A549 (cell line): Measurements from ENCODE around the gene PIGX. TPM values are rescaled to one million over a fixed set of nuclear protein-coding genes. Genes with fewer than 3 reads are reported as not detected.

Source experiments
- ATAC-seq, 2 experiments: fragments of 200-7000 bp in 1 of 2; fragments of >200 bp in 1 of 2; cut with Nextera tagmentation in 1 of 2; cut with Tn5 transposase in 1 of 2; 3 replicates each; pipeline versions ENCODE4 v1.8.0 to v1.9.1; 2018 to 2020; ENCODE audit warnings: mild to moderate bottlenecking in 1 of 2, moderate library complexity in 1 of 2
- CTCF ChIA-PET: fragments of 300-600 bp; sonication (Branson Sonifier 250); formaldehyde crosslinking; extraction: SDS; loops from one replicate; lab custom pipeline; 2021; ENCODE audit warnings: antibody characterized with exemption, inconsistent platforms; lab: Yijun Ruan, JAX
- POLR2A ChIA-PET: fragments of 350-600 bp; formaldehyde crosslinking; extraction: SDS; loops from one replicate; lab custom pipeline; 2021; ENCODE audit warnings: antibody characterized with exemption, inconsistent platforms; lab: Yijun Ruan, JAX
- DNase-seq, 2 experiments: peaks; one replicate each; pipeline versions ENCODE4 v3.0.0 to v3.0.0-alpha.2; 2011 to 2016; ENCODE audit warnings: low read depth in 1 of 2, low spot score in 1 of 2
- FAIRE-seq: peaks from 2 replicates; lab custom pipeline; 2011; peaks lifted over from hg19 to GRCh38; lab: Jason Lieb, UNC
- H3K27ac ChIP-seq, 2 experiments: fragments of >200 bp; sonication (Bioruptor Twin); formaldehyde crosslinking; 3 replicates each; pipeline ENCODE4 v1.5.1; 2016 to 2017
- H3K4me1 ChIP-seq: fragments of >200 bp; sonication (Bioruptor Twin); formaldehyde crosslinking; 3 replicates; pipeline ENCODE4 v1.6.1; 2016
- H3K4me2 ChIP-seq: fragments of >200 bp; sonication (Bioruptor Twin); formaldehyde crosslinking; 3 replicates; pipeline ENCODE4 v1.6.1; 2016
- H3K4me3 ChIP-seq: fragments of >200 bp; sonication (Bioruptor Twin); formaldehyde crosslinking; 3 replicates; pipeline ENCODE4 v1.5.1; 2016
- H3K9me3 ChIP-seq: fragments of >200 bp; sonication (Bioruptor Twin); formaldehyde crosslinking; 3 replicates; pipeline ENCODE4 v1.6.1; 2016
- ATOH8 ChIP-seq: fragments of 250-450 bp; sonication (Bioruptor Pico); IDR thresholded peaks from 2 replicates; pipeline ENCODE4 v1.5.0; 2020; ENCODE audit warnings: low read depth, mild to moderate bottlenecking, moderate library complexity
- BHLHE40 ChIP-seq: IDR thresholded peaks from 2 replicates; pipeline ENCODE4 v1.6.1; 2012; ENCODE audit warnings: low read depth, low read length, inconsistent platforms
- CBX2 ChIP-seq: fragments of 200-600 bp; sonication (generic); IDR thresholded peaks from 2 replicates; pipeline ENCODE4 v1.6.1; 2016; ENCODE audit warnings: low read depth, mild to moderate bottlenecking, borderline replicate concordance
- CBX8 ChIP-seq: fragments of 200-600 bp; sonication (generic); IDR thresholded peaks from 2 replicates; pipeline ENCODE4 v1.6.1; 2016
- CHD2 ChIP-seq: fragments of 150-350 bp; IDR thresholded peaks from 2 replicates; pipeline ENCODE4 v1.6.1; 2014; ENCODE audit warnings: low read length; ENCODE audit not compliant: partially characterized antibody
- EHF ChIP-seq: fragments of 250-450 bp; sonication (Bioruptor Pico); IDR thresholded peaks from 2 replicates; pipeline ENCODE4 v1.5.0; 2020; ENCODE audit warnings: mild to moderate bottlenecking
- EHMT2 ChIP-seq: fragments of 200-600 bp; sonication (generic); IDR thresholded peaks from 2 replicates; pipeline ENCODE4 v1.6.1; 2016; ENCODE audit warnings: antibody characterized with exemption, low read depth, mild to moderate bottlenecking, moderate library complexity
- ESRRA ChIP-seq: fragments of 150-350 bp; IDR thresholded peaks from 2 replicates; pipeline ENCODE4 v1.6.1; 2014; ENCODE audit warnings: mild to moderate bottlenecking, low read length, borderline replicate concordance
- FOSB ChIP-seq: fragments of 250-450 bp; sonication (Bioruptor Pico); IDR thresholded peaks from 2 replicates; pipeline ENCODE4 v1.5.0; 2020; ENCODE audit warnings: mild to moderate bottlenecking, moderate library complexity
- HMGXB4 ChIP-seq: fragments of 250-450 bp; sonication (Bioruptor Pico); IDR thresholded peaks from 2 replicates; pipeline ENCODE4 v1.5.0; 2021; ENCODE audit warnings: mild to moderate bottlenecking, moderate library complexity, borderline replicate concordance
- HOXA7 ChIP-seq: fragments of 250-450 bp; sonication (Bioruptor Pico); IDR thresholded peaks from 2 replicates; pipeline ENCODE4 v1.5.0; 2020; ENCODE audit warnings: mild to moderate bottlenecking, moderate library complexity
- JUN ChIP-seq, 2 experiments: fragments of >200 bp; sonication (Bioruptor Twin); formaldehyde crosslinking; IDR thresholded peaks; 2 replicates in 1 of 2; 3 replicates in 1 of 2; pipeline ENCODE4 v1.6.1; 2016 to 2017
- JUNB ChIP-seq: fragments of >200 bp; sonication (Bioruptor Twin); formaldehyde crosslinking; IDR thresholded peaks from 2 replicates; pipeline ENCODE4 v1.6.1; 2016
- MAFK ChIP-seq: fragments of 450-650 bp; IDR thresholded peaks from 2 replicates; pipeline ENCODE4 v1.6.1; 2014; ENCODE audit not compliant: partially characterized antibody
- NFE2L2 ChIP-seq: fragments of 150-350 bp; conservative IDR thresholded peaks from 2 replicates; pipeline ENCODE4 v1.6.1; 2014; ENCODE audit warnings: low read length
- PBX3 ChIP-seq: IDR thresholded peaks from 2 replicates; pipeline ENCODE4 v1.6.1; 2012
- PHF8 ChIP-seq: fragments of 200-600 bp; sonication (generic); IDR thresholded peaks from 2 replicates; pipeline ENCODE4 v1.6.1; 2016; ENCODE audit warnings: low read depth, mild to moderate bottlenecking, antibody characterized with exemption, moderate library complexity, borderline replicate concordance
- POLR2A ChIP-seq: IDR thresholded peaks from 2 replicates; pipeline ENCODE4 v1.6.1; 2012; ENCODE audit warnings: mild to moderate bottlenecking, low read length
- RAD21 ChIP-seq, 2 experiments: fragments of >200 bp in 1 of 2; sonication (Bioruptor Twin) in 1 of 2; formaldehyde crosslinking in 1 of 2; IDR thresholded peaks in 1 of 2; conservative IDR thresholded peaks in 1 of 2; 2 replicates in 1 of 2; 3 replicates in 1 of 2; pipeline ENCODE4 v1.6.1; 2012 to 2018; ENCODE audit warnings: inconsistent platforms in 1 of 2
- RARB ChIP-seq: fragments of 250-450 bp; sonication (Bioruptor Pico); IDR thresholded peaks from 2 replicates; pipeline ENCODE4 v1.8.0; 2021; ENCODE audit warnings: mild to moderate bottlenecking, moderate library complexity
- REST ChIP-seq: fragments of 200-600 bp; sonication (generic); IDR thresholded peaks from 2 replicates; pipeline ENCODE4 v1.6.1; 2016; ENCODE audit warnings: antibody characterized with exemption, mild to moderate bottlenecking, moderate library complexity
- RFX5 ChIP-seq: fragments of 450-650 bp; IDR thresholded peaks from 2 replicates; pipeline ENCODE4 v1.7.1; 2014; ENCODE audit warnings: antibody characterized with exemption, mild to moderate bottlenecking, moderate library complexity
- SMC3 ChIP-seq: fragments of >200 bp; sonication (Bioruptor Twin); formaldehyde crosslinking; IDR thresholded peaks from 3 replicates; pipeline ENCODE4 v1.6.1; 2018; ENCODE audit warnings: inconsistent platforms
- ZFP36 ChIP-seq: fragments of 450-650 bp; IDR thresholded peaks from 2 replicates; pipeline ENCODE4 v1.6.1; 2014; ENCODE audit warnings: borderline replicate concordance; ENCODE audit not compliant: partially characterized antibody
- ZNF302 ChIP-seq: fragments of 250-450 bp; sonication (Bioruptor Pico); IDR thresholded peaks from 2 replicates; pipeline ENCODE4 v1.9.0; 2021; ENCODE audit warnings: inconsistent platforms, mild to moderate bottlenecking, moderate library complexity
- WGBS: methylation state at CpG from one replicate; pipeline ENCODE4 v1.1.6; 2017; ENCODE audit errors: missing lambda C conversion rate; 5-methylcytosine and 5-hydroxymethylcytosine counted together
- polyA plus RNA-seq, 4 experiments: library from polyadenylated mRNA; depleted of rRNA in 3 of 4; stranded (reverse); fragments of >200 nt; fragmentation: RNase III in 1 of 4; extraction: RNeasy Plus Mini Kit Qiagen cat#74134 plus additional on column Dnase treatment in 1 of 4; gene quantifications; 2 replicates in 3 of 4; 3 replicates in 1 of 4; pipeline ENCODE4 v1.2.3, GENCODE V29; 2011 to 2017

The PIGX gene
- polyA plus RNA-seq, 2 of the 4 experiments (the other 2 are of a cell fraction) = 22.3 to 45.2 TPM

DNA sequence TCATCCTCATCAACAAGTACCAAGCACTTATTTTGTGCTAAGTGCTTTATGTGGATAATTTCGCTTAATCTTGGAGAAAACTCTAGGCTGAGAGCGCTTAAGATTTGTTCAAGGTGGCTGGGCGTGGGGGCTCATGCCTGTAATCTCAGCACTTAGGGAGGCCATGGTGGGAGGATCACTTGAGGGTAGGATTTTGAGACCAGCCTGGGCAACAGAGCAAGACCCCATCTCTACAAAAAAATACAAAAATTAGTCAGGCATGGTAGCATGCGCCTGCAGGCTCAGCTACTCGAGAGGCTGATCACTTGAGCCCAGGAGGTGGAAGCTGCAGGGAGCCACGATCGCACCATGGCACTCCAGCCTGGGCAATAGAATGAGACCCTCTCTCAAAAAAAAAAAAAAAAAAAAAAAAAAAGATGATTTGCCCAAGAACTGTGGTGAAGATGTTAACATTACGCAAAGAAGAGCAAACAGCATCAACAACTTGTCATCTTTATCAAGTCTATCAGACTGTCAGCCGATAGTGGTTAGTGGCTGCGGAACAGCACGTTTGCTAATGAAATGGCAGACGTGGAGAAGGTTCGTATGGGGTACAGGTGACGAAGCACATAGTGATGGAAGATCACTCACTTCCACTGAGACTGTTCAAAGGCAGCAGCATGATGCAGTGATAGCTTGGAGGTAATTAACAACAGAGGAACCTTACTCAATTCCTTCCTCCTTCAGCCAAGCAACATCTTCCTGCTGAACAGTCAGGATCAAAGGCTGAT, 44.9 kb upstream of the PIGX start:
- Histone ChIP-seq H3K4me2 (no peak overlapping the region), H3K4me3 (no peak overlapping the region), H3K4me1 (0 out of 3 replicates have a peak, but pooled peaks cover 4% of the 10 kb centered on the region), H3K9me3 (no peaks in the 10 kb centered on the region), H3K27ac (no peak overlapping the region)
- 87% methylated on average over 12 of the region's 14 CpGs for WGBS
- DNase-seq (no peak), ATAC-seq (no peak), FAIRE-seq (no peak)
- CTCF ChIA-PET = interaction anchor here (0.7 to 1.3 kb wide), 3 partner anchors 10 to 20 kb away, joined by 3 read pairs; no protein-coding TSS in a partner anchor
- no peak for TF ChIP-seq MAFK
- TF ChIP-seq CBX2 = no peak
- no peak for TF ChIP-seq RAD21 (conservative IDR thresholded peaks at IDR 0.05 in 1 of 2, IDR thresholded peaks at IDR 0.05 in 1 of 2)
- no peak for TF ChIP-seq ZNF302 (CRISPR knock-in tag)
- no peak for TF ChIP-seq RFX5
- no peak for TF ChIP-seq CHD2
- no peak for TF ChIP-seq FOSB (CRISPR knock-in tag)
- TF ChIP-seq SMC3 = no peak
- POLR2A ChIA-PET = no interaction called here

GRCh38 chr3:196670339-196670738, 41.8 kb upstream of the PIGX start:
- ATAC-seq = no peak
- Histone ChIP-seq H3K9me3 (no peaks in the 10 kb centered on the region), H3K4me1 (0 out of 3 replicates have a peak, but pooled peaks cover 4% of the 10 kb centered on the region), H3K27ac (no peak overlapping the region)
- DNase-seq = no peak
- WGBS = 66% methylated on average over 6 of the region's 6 CpGs
- CTCF ChIA-PET = interaction anchor here (0.6 to 1.3 kb wide), 3 partner anchors 14 to 776 kb away, joined by 3 read pairs; no protein-coding TSS in a partner anchor
- no peak for FAIRE-seq
- TF ChIP-seq EHF (CRISPR knock-in tag) (no peak), CHD2 (no peak), JUN (IDR thresholded peaks at IDR 0.05) (no peak), HMGXB4 (CRISPR knock-in tag) (no peak), ZNF302 (CRISPR knock-in tag) (no peak), ZFP36 (no peak), ESRRA (no peak), PBX3 (no peak), BHLHE40 (no peak), ATOH8 (CRISPR knock-in tag) (no peak), NFE2L2 (no peak), EHMT2 (no peak), PHF8 (no peak), MAFK (no peak), REST (no peak), JUNB (no peak), CBX8 (no peak), HOXA7 (CRISPR knock-in tag) (no peak), RARB (CRISPR knock-in tag) (no peak), POLR2A (no peak)
- TF ChIP-seq, all 56 proteins: peak for 0
- Histone ChIP-seq H3K4me2 (no peak overlapping the region), H3K4me3 (no peak overlapping the region)
- POLR2A ChIA-PET = interaction anchor here (0.9 kb wide), 1 partner anchor 19 kb away, joined by 3 read pairs; no protein-coding TSS in a partner anchor
